ENCODE data around the gene EIF4EBP2. TPM values are rescaled to one million over a fixed set of nuclear protein-coding genes. Genes with fewer than 3 reads are reported as not detected.

EIF4EBP2 gene
- total and polyA plus RNA-seq, 2 of the 13 experiments (the other 11 are each of a cell fraction or from before 2014, with no cell fraction given), result 16.9 to 22.0 TPM

DNA sequence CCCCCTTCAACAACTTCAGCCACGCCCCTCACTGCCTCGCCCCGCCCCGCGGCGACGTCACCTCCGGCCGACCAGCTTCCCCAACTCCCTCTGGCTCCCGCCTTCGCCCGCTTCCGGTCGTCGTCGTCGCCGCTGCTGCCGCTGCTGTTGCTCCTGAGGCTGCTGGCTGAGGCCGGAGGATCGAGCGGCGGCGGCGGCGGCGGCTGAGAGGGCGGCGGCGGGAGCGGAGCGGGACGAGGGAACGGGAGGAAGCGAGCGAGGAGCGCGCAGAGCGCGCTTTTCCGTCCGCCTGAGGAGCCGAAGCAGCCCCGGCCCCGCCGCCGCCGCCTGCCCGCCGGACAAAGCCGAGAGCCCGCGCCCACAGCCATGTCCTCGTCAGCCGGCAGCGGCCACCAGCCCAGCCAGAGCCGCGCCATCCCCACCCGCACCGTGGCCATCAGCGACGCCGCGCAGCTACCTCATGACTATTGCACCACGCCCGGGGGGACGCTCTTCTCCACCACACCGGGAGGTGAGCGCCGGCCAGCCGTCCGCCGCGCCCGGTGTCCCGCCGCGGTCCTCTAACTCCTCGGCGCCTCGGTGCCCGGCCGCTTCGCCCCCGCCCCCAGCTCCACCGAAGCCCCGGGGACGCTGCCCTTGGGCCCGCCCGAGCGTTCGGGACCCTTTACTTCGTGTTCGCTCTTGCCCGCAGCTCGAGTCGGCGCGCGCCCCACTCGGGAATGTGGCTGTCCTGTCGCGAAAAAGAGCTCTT is at the start of gene EIF4EBP2 (continued):
- TF ChIP-seq IRF1 (CRISPR knock-in tag; IDR thresholded peaks at IDR 0.05; ENCODE audit: low read depth), result 0 out of 2 replicates have a peak, but pooled peaks have one; percentile 26
- TF ChIP-seq ZNF558 (CRISPR knock-in tag; IDR thresholded peaks at IDR 0.05; ENCODE audit: borderline replicate concordance), result peak; percentile 31; the same call in 1 of the 2 replicates
- TF ChIP-seq, protein P1, sequence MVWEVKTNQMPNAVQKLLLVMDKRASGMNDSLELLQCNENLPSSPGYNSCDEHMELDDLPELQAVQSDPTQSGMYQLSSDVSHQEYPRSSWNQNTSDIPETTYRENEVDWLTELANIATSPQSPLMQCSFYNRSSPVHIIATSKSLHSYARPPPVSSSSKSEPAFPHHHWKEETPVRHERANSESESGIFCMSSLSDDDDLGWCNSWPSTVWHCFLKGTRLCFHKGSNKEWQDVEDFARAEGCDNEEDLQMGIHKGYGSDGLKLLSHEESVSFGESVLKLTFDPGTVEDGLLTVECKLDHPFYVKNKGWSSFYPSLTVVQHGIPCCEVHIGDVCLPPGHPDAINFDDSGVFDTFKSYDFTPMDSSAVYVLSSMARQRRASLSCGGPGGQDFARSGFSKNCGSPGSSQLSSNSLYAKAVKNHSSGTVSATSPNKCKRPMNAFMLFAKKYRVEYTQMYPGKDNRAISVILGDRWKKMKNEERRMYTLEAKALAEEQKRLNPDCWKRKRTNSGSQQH (CRISPR knock-in tag; IDR thresholded peaks at IDR 0.05; ENCODE audit: low read depth), result 0 out of 2 replicates have a peak, but pooled peaks have one; percentile 34
- peak; percentile 86 for TF ChIP-seq SALL1 (CRISPR knock-in tag; IDR thresholded peaks at IDR 0.05)
- TF ChIP-seq ASH2L (IDR thresholded peaks at IDR 0.05; ENCODE audit: insufficient read length, low read depth, low read length), result peak; percentile 37
- TF ChIP-seq ZNF343 (CRISPR knock-in tag; IDR thresholded peaks at IDR 0.05), result no peak
- peak; percentile 89 for TF ChIP-seq ZC3H13 (CRISPR knock-in tag; IDR thresholded peaks at IDR 0.05)
- TF ChIP-seq ZNF563 (CRISPR knock-in tag; IDR thresholded peaks at IDR 0.05), result peak; percentile 87
- peak; percentile 97 for TF ChIP-seq ETV5 (CRISPR knock-in tag; IDR thresholded peaks at IDR 0.05; ENCODE audit: borderline replicate concordance)
- TF ChIP-seq, protein P2, sequence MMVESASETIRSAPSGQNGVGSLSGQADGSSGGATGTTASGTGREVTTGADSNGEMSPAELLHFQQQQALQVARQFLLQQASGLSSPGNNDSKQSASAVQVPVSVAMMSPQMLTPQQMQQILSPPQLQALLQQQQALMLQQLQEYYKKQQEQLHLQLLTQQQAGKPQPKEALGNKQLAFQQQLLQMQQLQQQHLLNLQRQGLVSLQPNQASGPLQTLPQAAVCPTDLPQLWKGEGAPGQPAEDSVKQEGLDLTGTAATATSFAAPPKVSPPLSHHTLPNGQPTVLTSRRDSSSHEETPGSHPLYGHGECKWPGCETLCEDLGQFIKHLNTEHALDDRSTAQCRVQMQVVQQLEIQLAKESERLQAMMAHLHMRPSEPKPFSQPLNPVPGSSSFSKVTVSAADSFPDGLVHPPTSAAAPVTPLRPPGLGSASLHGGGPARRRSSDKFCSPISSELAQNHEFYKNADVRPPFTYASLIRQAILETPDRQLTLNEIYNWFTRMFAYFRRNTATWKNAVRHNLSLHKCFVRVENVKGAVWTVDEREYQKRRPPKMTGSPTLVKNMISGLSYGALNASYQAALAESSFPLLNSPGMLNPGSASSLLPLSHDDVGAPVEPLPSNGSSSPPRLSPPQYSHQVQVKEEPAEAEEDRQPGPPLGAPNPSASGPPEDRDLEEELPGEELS (CRISPR knock-in tag; IDR thresholded peaks at IDR 0.05), result peak; percentile 51; the same call in 1 of the 2 replicates
- no peak for TF ChIP-seq ATM (IDR thresholded peaks at IDR 0.05; ENCODE audit: borderline replicate concordance)
- peak; percentile 72 for TF ChIP-seq MAZ (IDR thresholded peaks at IDR 0.05; ENCODE audit: borderline replicate concordance, low read depth, low read length)
- peak; percentile 91 for TF ChIP-seq MAZ (CRISPR knock-in tag; IDR thresholded peaks at IDR 0.05; ENCODE audit: low read depth)
- 0 out of 2 replicates have a peak, but pooled peaks have one; percentile 3 for TF ChIP-seq ZNF652 (CRISPR knock-in tag; IDR thresholded peaks at IDR 0.05; ENCODE audit: borderline replicate concordance, low read depth)
- TF ChIP-seq ARID5B (CRISPR knock-in tag; IDR thresholded peaks at IDR 0.05), result peak; percentile 59
- no peak for TF ChIP-seq ZNF33B (CRISPR knock-in tag; IDR thresholded peaks at IDR 0.05)
- TF ChIP-seq TSC22D2 (CRISPR knock-in tag; IDR thresholded peaks at IDR 0.05; ENCODE audit: borderline replicate concordance), result peak; percentile 86; the same call in 1 of the 2 replicates
- no peak for TF ChIP-seq NPAS2 (CRISPR knock-in tag; IDR thresholded peaks at IDR 0.05; ENCODE audit: borderline replicate concordance)
- 0 out of 2 replicates have a peak, but pooled peaks have one; percentile 47 for TF ChIP-seq CBFB (CRISPR knock-in tag; IDR thresholded peaks at IDR 0.05)
- peak; percentile 83 for TF ChIP-seq ZNF547 (CRISPR knock-in tag; IDR thresholded peaks at IDR 0.05)
- TF ChIP-seq SMYD3 (CRISPR knock-in tag; IDR thresholded peaks at IDR 0.05), result peak; percentile 57; the same call in 1 of the 2 replicates
